ENCODE results near the gene MAN1A2.

The MAN1A2 gene

GRCh38 chr1:117366177-117367045 is 838 bp upstream of the MAN1A2 start:
- no peaks in the 10 kb centered on the region for H3K27me3 ChIP-seq (ENCODE audit: control insufficient read depth, insufficient read depth, low read length)
- H3K9ac ChIP-seq (ENCODE audit: low read length), result peak overlapping the region; percentile 94
- peak overlapping the region; percentile 98 for H3K4me3 ChIP-seq (ENCODE audit: low read length)
- peak overlapping the region; percentile 96 for H3K27ac ChIP-seq (ENCODE audit: low read depth, low read length)
- peaks cover 3% of the 10 kb centered on the region for H3K4me1 ChIP-seq (ENCODE audit: control insufficient read depth, insufficient read depth, low read length)
- no peaks in the 10 kb centered on the region for H3K36me3 ChIP-seq (ENCODE audit: control insufficient read depth, insufficient read depth, low read length)

- H3K27me3 ChIP-seq (ENCODE audit: control insufficient read depth, insufficient read depth, low read length), result no peaks in the 10 kb centered on the region
- H3K4me3 ChIP-seq (ENCODE audit: low read length), result peak overlapping the region; percentile 98
- no peak overlapping the region for H3K9ac ChIP-seq (ENCODE audit: low read length)
- peaks cover 3% of the 10 kb centered on the region for H3K4me1 ChIP-seq (ENCODE audit: control insufficient read depth, insufficient read depth, low read length)
- no peaks in the 10 kb centered on the region for H3K36me3 ChIP-seq (ENCODE audit: control insufficient read depth, insufficient read depth, low read length)
- H3K27ac ChIP-seq (ENCODE audit: low read depth, low read length), result peak overlapping the region; percentile 96
These were observed 1.2 kb downstream of the MAN1A2 start for GRCh38 chr1:117368116-117369108.

GRCh38 chr1:117370071-117370470 is 2.8 kb downstream of the MAN1A2 start:
- Histone ChIP-seq H3K27me3 (ENCODE audit: control insufficient read depth, insufficient read depth, low read length) (no peaks in the 10 kb centered on the region), H3K9ac (ENCODE audit: low read length) (no peak overlapping the region), H3K27ac (ENCODE audit: low read depth, low read length) (no peak overlapping the region), H3K4me3 (ENCODE audit: low read length) (peak overlapping the region; percentile 16), H3K36me3 (ENCODE audit: control insufficient read depth, insufficient read depth, low read length) (no peaks in the 10 kb centered on the region), H3K4me1 (ENCODE audit: control insufficient read depth, insufficient read depth, low read length) (peaks cover 3% of the 10 kb centered on the region)

GRCh38 chr1:117370509-117370908 is 3.3 kb downstream of the MAN1A2 start:
- Histone ChIP-seq H3K4me3 (ENCODE audit: low read length) (no peak overlapping the region), H3K36me3 (ENCODE audit: control insufficient read depth, insufficient read depth, low read length) (no peaks in the 10 kb centered on the region), H3K27ac (ENCODE audit: low read depth, low read length) (no peak overlapping the region), H3K4me1 (ENCODE audit: control insufficient read depth, insufficient read depth, low read length) (peaks cover 3% of the 10 kb centered on the region), H3K9ac (ENCODE audit: low read length) (no peak overlapping the region), H3K27me3 (ENCODE audit: control insufficient read depth, insufficient read depth, low read length) (no peaks in the 10 kb centered on the region)

- Histone ChIP-seq H3K4me1 (ENCODE audit: control insufficient read depth, insufficient read depth, low read length) (peaks cover 3% of the 10 kb centered on the region), H3K36me3 (ENCODE audit: control insufficient read depth, insufficient read depth, low read length) (no peaks in the 10 kb centered on the region), H3K27ac (ENCODE audit: low read depth, low read length) (no peak overlapping the region), H3K9ac (ENCODE audit: low read length) (no peak overlapping the region), H3K27me3 (ENCODE audit: control insufficient read depth, insufficient read depth, low read length) (no peaks in the 10 kb centered on the region), H3K4me3 (ENCODE audit: low read length) (no peak overlapping the region)
These were observed 4.3 kb downstream of the MAN1A2 start for GRCh38 chr1:117371441-117372151.

- Histone ChIP-seq H3K4me1 (ENCODE audit: control insufficient read depth, insufficient read depth, low read length) (peaks cover 3% of the 10 kb centered on the region), H3K27me3 (ENCODE audit: control insufficient read depth, insufficient read depth, low read length) (no peaks in the 10 kb centered on the region), H3K27ac (ENCODE audit: low read depth, low read length) (no peak overlapping the region), H3K4me3 (ENCODE audit: low read length) (no peak overlapping the region), H3K9ac (ENCODE audit: low read length) (no peak overlapping the region), H3K36me3 (ENCODE audit: control insufficient read depth, insufficient read depth, low read length) (no peaks in the 10 kb centered on the region)
These were observed 5.7 kb downstream of the MAN1A2 start for GRCh38 chr1:117372863-117373412.

- peaks cover 3% of the 10 kb centered on the region for H3K4me1 ChIP-seq (ENCODE audit: control insufficient read depth, insufficient read depth, low read length)
- H3K4me3 ChIP-seq (ENCODE audit: low read length), result no peak overlapping the region
- no peak overlapping the region for H3K27ac ChIP-seq (ENCODE audit: low read depth, low read length)
- H3K36me3 ChIP-seq (ENCODE audit: control insufficient read depth, insufficient read depth, low read length), result no peaks in the 10 kb centered on the region
- H3K27me3 ChIP-seq (ENCODE audit: control insufficient read depth, insufficient read depth, low read length), result no peaks in the 10 kb centered on the region
- no peak overlapping the region for H3K9ac ChIP-seq (ENCODE audit: low read length)
These were observed 6.7 kb downstream of the MAN1A2 start for GRCh38 chr1:117373932-117374331.

GRCh38 chr1:117375327-117375726 is 8.1 kb downstream of the MAN1A2 start:
- Histone ChIP-seq H3K9ac (ENCODE audit: low read length) (no peak overlapping the region), H3K4me1 (ENCODE audit: control insufficient read depth, insufficient read depth, low read length) (no peaks in the 10 kb centered on the region), H3K36me3 (ENCODE audit: control insufficient read depth, insufficient read depth, low read length) (no peaks in the 10 kb centered on the region), H3K27ac (ENCODE audit: low read depth, low read length) (no peak overlapping the region), H3K4me3 (ENCODE audit: low read length) (no peak overlapping the region), H3K27me3 (ENCODE audit: control insufficient read depth, insufficient read depth, low read length) (no peaks in the 10 kb centered on the region)

- Histone ChIP-seq H3K27me3 (ENCODE audit: control insufficient read depth, insufficient read depth, low read length) (no peaks in the 10 kb centered on the region), H3K27ac (ENCODE audit: low read depth, low read length) (no peak overlapping the region), H3K4me3 (ENCODE audit: low read length) (no peak overlapping the region), H3K9ac (ENCODE audit: low read length) (no peak overlapping the region), H3K4me1 (ENCODE audit: control insufficient read depth, insufficient read depth, low read length) (no peaks in the 10 kb centered on the region), H3K36me3 (ENCODE audit: control insufficient read depth, insufficient read depth, low read length) (no peaks in the 10 kb centered on the region)
These were observed 19.9 kb downstream of the MAN1A2 start for GRCh38 chr1:117387060-117387633.

- Histone ChIP-seq H3K27me3 (ENCODE audit: control insufficient read depth, insufficient read depth, low read length) (no peaks in the 10 kb centered on the region), H3K27ac (ENCODE audit: low read depth, low read length) (no peak overlapping the region), H3K36me3 (ENCODE audit: control insufficient read depth, insufficient read depth, low read length) (no peaks in the 10 kb centered on the region), H3K4me1 (ENCODE audit: control insufficient read depth, insufficient read depth, low read length) (peaks cover 5% of the 10 kb centered on the region), H3K4me3 (ENCODE audit: low read length) (no peak overlapping the region), H3K9ac (ENCODE audit: low read length) (no peak overlapping the region)
These were observed 21.1 kb downstream of the MAN1A2 start for GRCh38 chr1:117388328-117388727.

GRCh38 chr1:117389284-117389683 is 22.0 kb downstream of the MAN1A2 start:
- H3K27me3 ChIP-seq (ENCODE audit: control insufficient read depth, insufficient read depth, low read length), result no peaks in the 10 kb centered on the region
- H3K4me3 ChIP-seq (ENCODE audit: low read length), result no peak overlapping the region
- H3K9ac ChIP-seq (ENCODE audit: low read length), result no peak overlapping the region
- H3K27ac ChIP-seq (ENCODE audit: low read depth, low read length), result no peak overlapping the region
- H3K36me3 ChIP-seq (ENCODE audit: control insufficient read depth, insufficient read depth, low read length), result no peaks in the 10 kb centered on the region
- peaks cover 5% of the 10 kb centered on the region for H3K4me1 ChIP-seq (ENCODE audit: control insufficient read depth, insufficient read depth, low read length)
